Mesenchymal stem cell (in vitro differentiated cells and primary cell): Measurements from ENCODE around the gene FBXW4.

Experiments used
- DNase-seq: peaks from one replicate; pipeline ENCODE4 v3.0.0-alpha.2; 2013
- H2AFZ ChIP-seq: one replicate; pipeline ENCODE4 v1.6.1; 2013; ENCODE audit warnings: low read depth, mild to moderate bottlenecking, control low read depth, inconsistent platforms, low read length, moderate library complexity
- H2AK5ac ChIP-seq: 2 replicates; pipeline ENCODE4 v1.6.1; 2013; ENCODE audit warnings: low read length, moderate library complexity, mild to moderate bottlenecking, inconsistent platforms; ENCODE audit not compliant: severe bottlenecking
- H2BK120ac ChIP-seq: one replicate; pipeline ENCODE4 v1.6.1; 2013; ENCODE audit warnings: low read depth, mild to moderate bottlenecking, inconsistent platforms, low read length, moderate library complexity
- H2BK12ac ChIP-seq, 2 experiments: one replicate each; pipeline ENCODE4 v1.6.1; 2013; ENCODE audit warnings: inconsistent platforms in 2 of 2, low read length in 2 of 2, mild to moderate bottlenecking in 2 of 2, moderate library complexity in 2 of 2, control low read depth in 1 of 2
- H2BK15ac ChIP-seq: one replicate; pipeline ENCODE4 v1.6.1; 2013; ENCODE audit warnings: mild to moderate bottlenecking, low read depth, inconsistent platforms; ENCODE audit not compliant: poor library complexity, severe bottlenecking
- H2BK5ac ChIP-seq: 2 replicates; pipeline ENCODE4 v1.6.1; 2013; ENCODE audit warnings: low read depth, mild to moderate bottlenecking, low read length, control low read depth, inconsistent platforms; ENCODE audit not compliant: poor library complexity, severe bottlenecking
- H3K14ac ChIP-seq, 2 experiments: one replicate each; pipeline ENCODE4 v1.6.1; 2013; ENCODE audit warnings: inconsistent platforms in 2 of 2, low read length in 2 of 2, control low read depth in 1 of 2, mild to moderate bottlenecking in 1 of 2, moderate library complexity in 1 of 2
- H3K18ac ChIP-seq, 2 experiments: one replicate each; pipeline ENCODE4 v1.6.1; 2013; ENCODE audit warnings: inconsistent platforms in 2 of 2, low read length in 2 of 2, control low read depth in 1 of 2, low read depth in 1 of 2, mild to moderate bottlenecking in 1 of 2
- H3K23ac ChIP-seq, 2 experiments: one replicate each; pipeline ENCODE4 v1.6.1; 2013; ENCODE audit warnings: inconsistent platforms in 2 of 2, low read length in 2 of 2, mild to moderate bottlenecking in 2 of 2, moderate library complexity in 2 of 2, control low read depth in 1 of 2
- H3K27ac ChIP-seq: 2 replicates; pipeline ENCODE4 v1.5.1; 2013; ENCODE audit warnings: mild to moderate bottlenecking, moderate library complexity, low read length, control low read depth, inconsistent platforms; ENCODE audit not compliant: poor library complexity, severe bottlenecking
- H3K27me3 ChIP-seq, 2 experiments: 2 replicates each; pipeline versions ENCODE4 v1.6.1 to v1.7.0; 2013; ENCODE audit warnings: low read length in 2 of 2, mild to moderate bottlenecking in 2 of 2, moderate library complexity in 2 of 2, control low read depth in 1 of 2, inconsistent platforms in 1 of 2; ENCODE audit not compliant: control insufficient read depth in 1 of 2, insufficient read depth in 1 of 2
- H3K36me3 ChIP-seq, 2 experiments: 2 replicates each; pipeline versions ENCODE4 v1.6.1 to v1.7.0; 2013; ENCODE audit warnings: low read length in 2 of 2, control low read depth in 1 of 2, inconsistent platforms in 1 of 2, low read depth in 1 of 2, mild to moderate bottlenecking in 1 of 2; ENCODE audit not compliant: insufficient read depth in 2 of 2, control insufficient read depth in 1 of 2
- H3K4ac ChIP-seq, 2 experiments: one replicate each; pipeline ENCODE4 v1.6.1; 2013; ENCODE audit warnings: inconsistent platforms in 2 of 2, low read length in 2 of 2, mild to moderate bottlenecking in 2 of 2, moderate library complexity in 2 of 2, control low read depth in 1 of 2, low read depth in 1 of 2
- H3K4me1 ChIP-seq: 2 replicates; pipeline ENCODE4 v1.6.1; 2013; ENCODE audit warnings: low read depth, low read length, control low read depth; ENCODE audit not compliant: control insufficient read depth, insufficient read depth
- H3K4me2 ChIP-seq: 2 replicates; pipeline ENCODE4 v1.6.1; 2013; ENCODE audit warnings: low read length, mild to moderate bottlenecking, inconsistent platforms; ENCODE audit not compliant: poor library complexity, severe bottlenecking
- H3K4me3 ChIP-seq, 2 experiments: 2 replicates each; pipeline versions ENCODE4 v1.5.1 to v1.7.0; 2013; ENCODE audit warnings: low read length in 2 of 2, mild to moderate bottlenecking in 2 of 2, control low read depth in 1 of 2, low read depth in 1 of 2; ENCODE audit not compliant: insufficient read depth in 1 of 2
- H3K79me1 ChIP-seq: replicated peaks from 2 replicates; pipeline ENCODE4 v1.6.1; 2013; ENCODE audit warnings: mild to moderate bottlenecking, control low read depth, low read length, inconsistent platforms; ENCODE audit not compliant: poor library complexity, severe bottlenecking
- H3K9ac ChIP-seq: 2 replicates; pipeline ENCODE4 v1.7.0; 2013; ENCODE audit warnings: mild to moderate bottlenecking, low read length, moderate library complexity
- H3K9me3 ChIP-seq: 2 replicates; pipeline ENCODE4 v1.7.0; 2013; ENCODE audit warnings: mild to moderate bottlenecking, low read length; ENCODE audit not compliant: control insufficient read depth
- H4K8ac ChIP-seq: one replicate; pipeline ENCODE4 v1.6.1; 2013; ENCODE audit warnings: inconsistent platforms, mild to moderate bottlenecking, low read length, moderate library complexity
- H4K91ac ChIP-seq: one replicate; pipeline ENCODE4 v1.6.1; 2013; ENCODE audit warnings: mild to moderate bottlenecking, low read length, inconsistent platforms
- WGBS: methylation state at CpG from one replicate; pipeline ENCODE4 v1.1.7; 2013; ENCODE audit warnings: mixed read lengths; 5-methylcytosine and 5-hydroxymethylcytosine counted together

FBXW4 gene

GRCh38 chr10:101675115-101675514 is 19.9 kb downstream of the FBXW4 start:
- Histone ChIP-seq H3K9ac (no peak overlapping the region), H3K4me3 (no peak overlapping the region), H3K4ac (no peak overlapping the region), H2BK120ac (no peak overlapping the region), H4K8ac (no peak overlapping the region), H2BK12ac (no peak overlapping the region), H3K27me3 (no peaks in the 10 kb centered on the region), H3K4me1 (no peaks in the 10 kb centered on the region), H2AK5ac (no peak overlapping the region), H2BK15ac (no peak overlapping the region), H3K18ac (no peak overlapping the region), H3K4me2 (no peak overlapping the region), H3K79me1 (peaks cover 16% of the 10 kb centered on the region), H3K36me3 (peaks cover 19 to 71% of the 10 kb centered on the region in 2 experiments), H3K27ac (no peak overlapping the region), H3K14ac (no peak overlapping the region), H4K91ac (no peak overlapping the region), H2BK5ac (no peak overlapping the region), H3K9me3 (peaks cover 16% of the 10 kb centered on the region), H2AFZ (no peak overlapping the region), H3K23ac (no peak overlapping the region)
- WGBS = 96% methylated on average over 2 of the region's 2 CpGs
- DNase-seq = no peak

GRCh38 chr10:101672536-101672935 is 22.4 kb downstream of the FBXW4 start:
- H3K4me2 ChIP-seq = no peak overlapping the region
- H2BK15ac ChIP-seq = no peak overlapping the region
- H3K23ac ChIP-seq = no peak overlapping the region
- H2AK5ac ChIP-seq = no peak overlapping the region
- no peaks in the 10 kb centered on the region for H3K27me3 ChIP-seq
- 91% methylated on average over 4 of the region's 6 CpGs for WGBS
- H3K4me3 ChIP-seq = no peak overlapping the region
- no peak overlapping the region for H4K91ac ChIP-seq
- H2BK5ac ChIP-seq = no peak overlapping the region
- H3K9ac ChIP-seq = no peak overlapping the region
- H3K14ac ChIP-seq = no peak overlapping the region
- DNase-seq = no peak
- peaks cover 15% of the 10 kb centered on the region for H3K9me3 ChIP-seq
- H2BK120ac ChIP-seq = no peak overlapping the region
- no peak overlapping the region for H3K27ac ChIP-seq
- H3K4ac ChIP-seq = no peak overlapping the region
- H4K8ac ChIP-seq = no peak overlapping the region
- H3K18ac ChIP-seq = no peak overlapping the region
- no peak overlapping the region for H2AFZ ChIP-seq
- no peaks in the 10 kb centered on the region for H3K4me1 ChIP-seq
- peaks cover 27 to 95% of the 10 kb centered on the region in 2 experiments for H3K36me3 ChIP-seq
- H3K79me1 ChIP-seq = peaks cover 10% of the 10 kb centered on the region
- H2BK12ac ChIP-seq = no peak overlapping the region

- Histone ChIP-seq H2BK15ac (no peak overlapping the region), H3K4me1 (no peaks in the 10 kb centered on the region), H4K8ac (no peak overlapping the region), H3K27me3 (no peaks in the 10 kb centered on the region), H2AFZ (no peak overlapping the region), H2BK12ac (no peak overlapping the region), H2BK120ac (no peak overlapping the region), H3K79me1 (peaks cover 9% of the 10 kb centered on the region), H3K27ac (no peak overlapping the region), H3K14ac (no peak overlapping the region), H3K18ac (no peak overlapping the region), H3K36me3 (peaks cover 27 to 90% of the 10 kb centered on the region in 2 experiments), H3K23ac (no peak overlapping the region), H3K4me2 (no peak overlapping the region), H4K91ac (no peak overlapping the region), H2AK5ac (no peak overlapping the region), H3K4me3 (no peak overlapping the region), H3K9me3 (peaks cover 4% of the 10 kb centered on the region), H3K9ac (no peak overlapping the region), H2BK5ac (no peak overlapping the region), H3K4ac (no peak overlapping the region)
- WGBS = no CpG with 5 or more reads among the region's 1 CpG
- DNase-seq = no peak
Measured at GRCh38 chr10:101671453-101671852, 23.5 kb downstream of the FBXW4 start.

- Histone ChIP-seq H3K14ac (no peak overlapping the region), H3K23ac (no peak overlapping the region), H3K79me1 (peaks cover 5% of the 10 kb centered on the region), H3K9me3 (no peaks in the 10 kb centered on the region), H2BK12ac (no peak overlapping the region), H3K18ac (no peak overlapping the region), H4K91ac (no peak overlapping the region), H3K4me2 (no peak overlapping the region), H2AFZ (no peak overlapping the region), H3K4me3 (no peak overlapping the region), H2AK5ac (no peak overlapping the region), H2BK120ac (no peak overlapping the region), H3K9ac (no peak overlapping the region), H3K27ac (no peak overlapping the region), H3K36me3 (peaks cover 29 to 91% of the 10 kb centered on the region in 2 experiments), H3K4ac (no peak overlapping the region), H2BK15ac (no peak overlapping the region), H4K8ac (no peak overlapping the region), H3K27me3 (no peaks in the 10 kb centered on the region), H3K4me1 (no peaks in the 10 kb centered on the region), H2BK5ac (no peak overlapping the region)
- DNase-seq = no peak
Measured at GRCh38 chr10:101670635-101671034, 24.3 kb downstream of the FBXW4 start.
